Stimulated activated CD8-positive, alpha-beta memory T cell treated with anti-CD3 and anti-CD28 coated beads, Interleukin-4, amount 100 ng/mL, for 48 hours (primary cell): ENCODE measurements around the gene CDH18.

Source experiments
- DNase-seq: peaks from one replicate; pipeline ENCODE4 v3.0.0-alpha.2; 2020

The CDH18 gene

GRCh38 chr5:19565466-19565865, 422.5 kb downstream of the CDH18 start:
- no peak for DNase-seq

- DNase-seq = no peak
Measured at GRCh38 chr5:19564036-19564435, 424.0 kb downstream of the CDH18 start.

- DNase-seq = no peak
Measured at GRCh38 chr5:19555876-19556275, 432.1 kb downstream of the CDH18 start.

DNA sequence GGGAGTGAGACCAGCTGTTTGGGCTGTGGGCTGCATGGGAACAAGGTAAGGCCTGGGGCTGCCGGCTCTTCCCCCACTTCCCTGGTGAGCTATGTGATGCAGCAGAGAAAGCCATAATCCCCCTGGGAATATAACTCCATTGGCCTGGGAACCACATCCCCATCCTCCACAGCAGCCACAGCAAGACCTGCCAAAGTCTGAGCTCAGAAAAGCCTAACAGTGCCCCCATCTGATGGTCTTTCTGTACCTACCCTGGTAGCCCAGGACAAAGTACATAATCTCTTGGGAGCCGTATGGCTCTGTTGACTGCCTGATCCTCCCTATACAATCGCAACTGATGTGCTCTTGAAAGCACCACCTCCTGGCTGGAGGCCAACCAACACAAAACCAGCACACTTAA, 432.6 kb downstream of the CDH18 start:
- no peak for DNase-seq

DNA sequence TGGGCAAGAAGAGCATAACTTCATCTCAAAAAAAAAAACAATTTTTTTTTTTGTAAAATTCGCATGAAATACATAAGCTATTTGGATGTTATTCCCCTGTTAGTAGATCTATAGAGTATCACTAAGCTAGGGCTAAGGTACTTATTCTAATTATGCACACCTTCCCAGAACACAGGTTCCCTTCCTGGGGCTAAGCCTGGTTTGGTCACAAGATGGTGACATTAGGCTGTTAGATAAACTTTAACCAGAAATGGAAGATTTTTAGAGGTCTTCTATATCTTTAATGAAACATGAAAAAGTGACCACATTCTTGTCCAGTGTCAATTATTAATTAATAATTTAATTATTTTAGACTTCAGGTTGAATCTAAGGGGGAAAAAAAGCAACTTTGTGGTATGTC, 433.5 kb downstream of the CDH18 start:
- DNase-seq = no peak

- no peak for DNase-seq
Measured at GRCh38 chr5:19547640-19548039, 440.4 kb downstream of the CDH18 start.

- no peak for DNase-seq
Measured at GRCh38 chr5:19546521-19546920, 441.5 kb downstream of the CDH18 start.

DNA sequence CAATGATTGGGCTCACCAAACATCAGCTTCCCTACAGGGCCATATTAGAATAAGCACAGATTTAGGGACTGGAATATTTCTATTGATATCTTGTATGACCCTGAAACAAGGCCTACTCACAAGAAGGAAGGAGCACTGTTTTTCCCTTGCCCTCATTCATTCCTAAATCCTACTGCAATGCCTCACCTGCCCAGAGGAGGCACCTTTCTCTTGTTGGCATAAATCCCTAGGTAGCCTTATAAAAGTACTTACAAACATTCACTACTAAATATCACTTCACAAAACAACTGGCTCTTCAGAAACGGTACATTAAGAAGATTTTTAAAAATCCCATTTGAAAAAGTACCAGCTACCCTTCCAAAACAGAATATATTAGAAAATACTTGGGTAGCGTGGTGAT, 449.4 kb downstream of the CDH18 start:
- DNase-seq = no peak

- no peak for DNase-seq
Measured at GRCh38 chr5:19536387-19536786, 451.6 kb downstream of the CDH18 start.

- DNase-seq = no peak
Measured at GRCh38 chr5:19534751-19535150, 453.2 kb downstream of the CDH18 start.

- no peak for DNase-seq
Measured at GRCh38 chr5:19532936-19533335, 455.1 kb downstream of the CDH18 start.

DNA sequence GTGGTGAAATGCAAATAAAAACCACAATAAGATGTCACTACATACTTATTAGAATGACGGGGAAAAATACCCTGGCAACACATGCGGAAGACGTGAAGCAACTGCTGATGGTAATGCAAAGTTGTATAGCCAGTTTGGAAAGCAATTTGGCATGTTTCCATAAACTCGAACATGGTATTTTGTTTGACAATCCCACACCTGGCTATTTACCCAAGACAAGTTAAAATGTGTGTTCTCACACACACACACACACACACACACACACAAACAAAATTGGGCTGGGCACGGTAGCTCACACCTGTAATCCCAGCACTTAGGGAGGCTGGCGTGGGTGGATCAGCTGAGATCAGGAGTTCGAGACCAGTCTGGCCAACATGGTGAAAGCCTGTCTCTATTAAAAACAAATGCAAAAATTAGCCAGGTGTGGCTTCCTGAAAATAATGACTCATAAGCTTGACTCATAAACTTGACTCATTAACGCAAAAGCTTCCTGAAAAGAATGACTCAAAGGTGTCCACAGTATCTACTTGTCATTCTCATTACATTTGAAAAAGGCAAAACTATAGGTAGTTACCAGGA, 456.5 kb downstream of the CDH18 start:
- no peak for DNase-seq

- DNase-seq = no peak
Measured at GRCh38 chr5:19519448-19519847, 468.6 kb downstream of the CDH18 start.

GRCh38 chr5:19498852-19499251, 489.1 kb downstream of the CDH18 start:
- no peak for DNase-seq

DNA sequence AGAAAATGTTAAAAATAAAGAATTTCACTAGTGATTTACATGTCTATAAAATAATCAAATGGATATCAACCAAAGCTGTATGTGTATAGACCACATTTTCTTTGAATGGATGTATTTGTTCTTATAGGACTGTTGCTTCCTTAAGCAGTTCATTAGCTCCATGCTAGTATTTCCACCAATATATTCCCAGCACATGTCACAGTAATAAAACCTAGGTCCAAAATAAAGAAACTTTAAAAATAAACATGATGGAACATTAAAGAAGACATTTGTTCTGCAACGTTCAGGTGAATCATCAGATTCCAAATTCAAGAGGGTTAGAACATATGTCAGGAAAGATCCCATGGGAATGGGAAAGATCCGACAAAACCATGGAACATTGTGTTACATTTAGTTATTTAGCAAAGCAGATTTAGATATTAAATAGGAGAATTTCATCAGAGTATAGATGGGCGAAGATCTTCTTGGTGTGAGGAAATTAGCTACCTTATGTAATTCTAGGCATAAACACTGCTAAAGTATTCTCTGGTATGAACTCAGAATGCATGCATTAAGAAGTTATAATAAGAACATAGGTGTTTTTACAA, 490.7 kb downstream of the CDH18 start:
- DNase-seq = no peak

- DNase-seq = no peak
Measured at GRCh38 chr5:19496056-19496455, 491.9 kb downstream of the CDH18 start.

DNA sequence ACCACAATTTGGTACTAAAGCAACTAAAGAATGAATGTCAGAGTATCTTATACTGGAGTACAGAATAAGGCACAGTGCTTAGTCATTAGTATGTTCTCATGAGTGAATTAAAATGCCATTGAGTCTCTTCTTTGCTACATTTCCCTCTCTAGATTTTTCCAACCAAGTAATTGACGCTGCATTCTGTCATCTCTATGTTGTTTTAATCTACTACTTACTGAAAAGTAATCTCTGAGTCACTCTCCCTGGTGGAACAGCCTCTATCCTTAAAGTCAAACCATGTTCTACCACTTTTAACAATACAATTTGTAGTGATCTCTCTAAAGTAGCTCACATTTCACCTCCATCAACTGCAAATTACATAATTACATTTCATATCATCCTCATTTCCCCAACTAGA, 495.1 kb downstream of the CDH18 start:
- DNase-seq = no peak

DNA sequence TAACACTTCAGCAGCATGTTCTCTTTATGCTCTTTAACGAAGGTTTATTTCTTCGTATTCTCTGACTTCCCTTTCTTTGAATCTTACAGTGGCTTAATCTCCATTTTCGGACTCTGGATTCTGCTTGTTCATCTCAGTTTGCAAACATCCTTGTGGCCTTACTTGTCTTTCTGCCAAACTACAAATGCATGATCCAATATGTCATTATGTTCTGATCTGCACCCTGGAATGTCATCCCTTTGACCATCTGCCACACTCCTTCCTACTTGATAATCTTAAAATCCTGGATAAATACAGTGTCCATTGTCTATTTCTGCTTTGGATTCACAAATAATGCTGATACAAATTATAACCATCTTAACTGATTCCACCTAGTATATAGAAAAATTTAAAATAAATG, 499.2 kb downstream of the CDH18 start:
- DNase-seq = no peak

DNA sequence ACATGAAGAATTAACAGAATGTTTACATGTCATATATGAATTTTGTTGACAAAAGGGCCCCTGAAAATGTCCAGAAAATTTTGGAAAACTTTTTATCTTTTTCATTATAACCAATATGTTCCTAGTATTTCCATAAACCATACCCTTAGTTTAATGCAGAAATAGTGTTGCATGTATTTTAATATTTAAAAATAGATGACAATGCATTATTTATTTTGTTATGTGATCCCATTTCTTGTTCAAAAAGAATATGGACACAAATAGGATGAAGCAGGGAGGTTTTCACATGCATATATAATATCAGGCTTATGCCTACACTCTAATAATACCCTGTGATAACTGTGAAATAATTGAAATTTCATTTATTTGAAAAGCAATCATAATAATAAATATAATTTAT, 500.5 kb downstream of the CDH18 start:
- no peak for DNase-seq

DNA sequence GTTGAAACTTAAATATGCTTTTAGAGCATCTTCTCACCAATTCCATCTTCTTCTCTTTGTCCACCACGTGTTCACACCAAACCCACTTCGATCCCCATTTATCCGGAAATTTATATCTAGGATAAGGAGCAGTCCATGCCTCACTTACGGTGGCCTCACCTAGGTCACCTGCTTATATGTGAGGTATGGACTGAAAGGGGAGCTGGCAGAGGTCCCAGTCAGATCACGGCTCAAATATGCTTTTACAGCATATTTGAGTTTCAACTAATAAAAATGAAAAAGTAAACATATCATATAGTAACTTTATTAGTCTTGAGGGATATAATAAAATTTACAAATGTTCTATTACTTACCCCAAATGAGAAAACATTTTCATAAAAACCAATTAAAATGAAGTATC, 508.4 kb downstream of the CDH18 start:
- no peak for DNase-seq

DNA sequence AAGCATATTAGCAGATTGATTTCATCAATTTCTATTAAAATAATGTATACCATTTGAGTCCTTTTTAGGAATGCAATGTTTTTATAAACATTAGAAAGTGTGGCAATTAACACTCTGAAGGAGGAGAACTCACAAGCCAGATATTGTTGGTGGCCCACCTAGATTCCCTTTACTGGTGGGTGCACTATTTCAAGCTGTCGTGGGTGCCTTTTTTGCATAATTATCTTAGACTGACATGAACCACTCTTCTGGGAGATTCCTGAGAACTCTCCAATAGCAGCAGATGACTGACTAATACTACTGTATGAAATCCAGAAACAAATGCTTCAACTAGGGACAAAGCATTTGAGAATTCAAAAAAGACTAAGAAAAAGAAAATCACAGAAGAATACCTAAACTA, 526.0 kb downstream of the CDH18 start:
- no peak for DNase-seq

- no peak for DNase-seq
Measured at GRCh38 chr5:19424506-19424905, 563.5 kb downstream of the CDH18 start.
